Trophoblast cell (in vitro differentiated cells and primary cell): ENCODE data around the gene PLEKHO2.
A peak's percentile ranks its signal among the peaks of the same experiment; 100 is the strongest.

ENCODE experiments used
- DNase-seq, 2 donors: peaks; one replicate each; pipeline ENCODE4 v3.0.0-alpha.2; 2016
- H2AFZ ChIP-seq: 2 replicates; pipeline ENCODE4 v1.6.1; 2013; ENCODE audit warnings: low read length, moderate library complexity, mild to moderate bottlenecking; ENCODE audit not compliant: insufficient read depth, poor library complexity
- H2AK5ac ChIP-seq: 2 replicates; pipeline ENCODE4 v1.6.1; 2013; ENCODE audit warnings: mild to moderate bottlenecking, low read length
- H2BK120ac ChIP-seq: 2 replicates; pipeline ENCODE4 v1.6.1; 2013; ENCODE audit warnings: low read length, mild to moderate bottlenecking, moderate library complexity; ENCODE audit not compliant: insufficient read depth, poor library complexity
- H2BK12ac ChIP-seq: 2 replicates; pipeline ENCODE4 v1.6.1; 2013; ENCODE audit warnings: mild to moderate bottlenecking, low read length, moderate library complexity
- H2BK5ac ChIP-seq: 2 replicates; pipeline ENCODE4 v1.6.1; 2013; ENCODE audit warnings: low read length, low read depth, moderate library complexity, mild to moderate bottlenecking; ENCODE audit not compliant: poor library complexity
- H3K14ac ChIP-seq: 2 replicates; pipeline ENCODE4 v1.6.1; 2013; ENCODE audit warnings: mild to moderate bottlenecking, low read length
- H3K18ac ChIP-seq: 2 replicates; pipeline ENCODE4 v1.6.1; 2013; ENCODE audit warnings: mild to moderate bottlenecking, low read length
- H3K23ac ChIP-seq: 2 replicates; pipeline ENCODE4 v1.6.1; 2013; ENCODE audit warnings: low read length
- H3K27ac ChIP-seq: 2 replicates; pipeline ENCODE4 v1.5.1; 2013; ENCODE audit warnings: low read depth, mild to moderate bottlenecking, inconsistent platforms, low read length, moderate library complexity
- H3K27me3 ChIP-seq: 2 replicates; pipeline ENCODE4 v1.6.1; 2013; ENCODE audit warnings: inconsistent platforms, mild to moderate bottlenecking, low read length, moderate library complexity; ENCODE audit not compliant: insufficient read depth
- H3K36me3 ChIP-seq, 2 experiments: 1 replicate in 1 of 2; 2 replicates in 1 of 2; pipeline ENCODE4 v1.6.1; 2013; ENCODE audit warnings: low read length in 2 of 2, mild to moderate bottlenecking in 2 of 2, moderate library complexity in 1 of 2; ENCODE audit not compliant: insufficient read depth in 2 of 2, control insufficient read depth in 1 of 2
- H3K4ac ChIP-seq: 2 replicates; pipeline ENCODE4 v1.6.1; 2013; ENCODE audit warnings: low read depth, mild to moderate bottlenecking, low read length, moderate library complexity
- H3K4me1 ChIP-seq, 2 experiments: 1 replicate in 1 of 2; 2 replicates in 1 of 2; pipeline ENCODE4 v1.6.1; 2013; ENCODE audit warnings: low read length in 2 of 2, mild to moderate bottlenecking in 2 of 2, moderate library complexity in 1 of 2; ENCODE audit not compliant: insufficient read depth in 2 of 2, control insufficient read depth in 1 of 2
- H3K4me2 ChIP-seq: 2 replicates; pipeline ENCODE4 v1.6.1; 2013; ENCODE audit warnings: inconsistent platforms, mild to moderate bottlenecking, low read length, moderate library complexity
- H3K4me3 ChIP-seq: 2 replicates; pipeline ENCODE4 v1.5.1; 2013; ENCODE audit warnings: mild to moderate bottlenecking, low read depth, low read length, inconsistent platforms
- H3K79me1 ChIP-seq: one replicate; pipeline ENCODE4 v1.6.1; 2013; ENCODE audit warnings: low read length
- H3K79me2 ChIP-seq: 2 replicates; pipeline ENCODE4 v1.6.1; 2013; ENCODE audit warnings: low read length, mild to moderate bottlenecking; ENCODE audit not compliant: control insufficient read depth, insufficient read depth, poor library complexity
- H3K9ac ChIP-seq: 2 replicates; pipeline ENCODE4 v1.6.1; 2013; ENCODE audit warnings: mild to moderate bottlenecking, low read length
- H3K9me3 ChIP-seq: 2 replicates; pipeline ENCODE4 v1.6.1; 2013; ENCODE audit warnings: low read depth, mild to moderate bottlenecking, control low read depth, inconsistent platforms, low read length; ENCODE audit not compliant: insufficient read depth
- H4K12ac ChIP-seq: 2 replicates; pipeline ENCODE4 v1.6.1; 2013; ENCODE audit warnings: low read depth, mild to moderate bottlenecking, low read length, moderate library complexity
- H4K8ac ChIP-seq: 2 replicates; pipeline ENCODE4 v1.6.1; 2013; ENCODE audit warnings: low read depth, mild to moderate bottlenecking, low read length, moderate library complexity
- H4K91ac ChIP-seq: one replicate; pipeline ENCODE4 v1.6.1; 2013; ENCODE audit warnings: low read depth, mild to moderate bottlenecking, low read length, moderate library complexity
- WGBS: extraction: QIAGEN DNeasy Blood & Tissue Kit; methylation state at CpG from one replicate; pipeline ENCODE4 v1.1.7; 2013; ENCODE audit warnings: missing lambda C conversion rate; ENCODE audit not compliant: insufficient read length, insufficient coverage; ENCODE audit errors: extremely low coverage; 5-methylcytosine and 5-hydroxymethylcytosine counted together

Gene PLEKHO2

GRCh38 chr15:64857421-64857820 is 15.7 kb downstream of the PLEKHO2 start:
- H3K27ac ChIP-seq = peak overlapping the region; percentile 63
- H3K4me3 ChIP-seq = no peak overlapping the region
- H3K4me2 ChIP-seq = no peak overlapping the region
- H4K91ac ChIP-seq = peak overlapping the region; percentile 75
- no peak overlapping the region for H2AK5ac ChIP-seq
- DNase-seq = peak; percentile 81 to 93
- peaks cover 14% of the 10 kb centered on the region for H3K79me1 ChIP-seq
- no peak overlapping the region for H4K8ac ChIP-seq
- H2BK12ac ChIP-seq = peak overlapping the region; percentile 41
- no peak overlapping the region for H4K12ac ChIP-seq
- H3K23ac ChIP-seq = no peak overlapping the region
- no peaks in the 10 kb centered on the region for H3K27me3 ChIP-seq
- WGBS = no CpG with 5 or more reads among the region's 4 CpGs
- peaks cover 50% of the 10 kb centered on the region in 2 experiments for H3K36me3 ChIP-seq
- H3K4me1 ChIP-seq = peaks cover 17 to 18% of the 10 kb centered on the region in 2 experiments
- H3K4ac ChIP-seq = no peak overlapping the region
- H3K9ac ChIP-seq = no peak overlapping the region
- peaks cover 3% of the 10 kb centered on the region for H3K79me2 ChIP-seq
- H3K18ac ChIP-seq = peak overlapping the region; percentile 69
- peak overlapping the region; percentile 25 for H2BK5ac ChIP-seq
- no peak overlapping the region for H2AFZ ChIP-seq
- peaks cover 1% of the 10 kb centered on the region for H3K9me3 ChIP-seq
- no peak overlapping the region for H2BK120ac ChIP-seq
- no peak overlapping the region for H3K14ac ChIP-seq

- no peak overlapping the region for H3K4me3 ChIP-seq
Measured at GRCh38 chr15:64858021-64858575, 16.4 kb downstream of the PLEKHO2 start.

DNA sequence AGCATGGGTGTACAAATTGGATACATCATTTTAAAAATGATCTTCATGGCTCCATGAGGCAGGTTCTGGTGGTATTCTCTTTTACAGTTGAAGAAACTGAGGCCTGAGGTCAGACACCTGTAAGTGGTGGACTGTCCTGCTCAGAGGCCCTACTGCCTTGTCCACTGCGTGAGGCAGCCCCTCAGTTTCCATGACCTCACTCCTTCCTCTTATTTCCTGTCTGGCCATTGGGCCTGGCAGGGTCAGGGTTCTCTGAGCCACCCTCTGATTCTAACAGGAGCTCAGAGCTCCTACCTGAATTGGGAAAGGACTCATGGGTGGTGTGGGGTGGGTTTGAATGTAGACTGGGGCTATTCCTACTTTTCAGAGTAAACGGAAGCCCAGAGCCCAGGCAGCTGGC is 17.5 kb downstream of the PLEKHO2 start:
- Histone ChIP-seq H3K27me3 (no peaks in the 10 kb centered on the region), H3K9me3 (peaks cover 1% of the 10 kb centered on the region), H2BK5ac (no peak overlapping the region), H3K4me1 (peaks cover 17 to 18% of the 10 kb centered on the region in 2 experiments), H3K23ac (no peak overlapping the region), H3K18ac (no peak overlapping the region), H3K79me2 (peaks cover 3% of the 10 kb centered on the region), H2BK12ac (no peak overlapping the region), H3K79me1 (peaks cover 14% of the 10 kb centered on the region), H3K27ac (no peak overlapping the region), H3K36me3 (peaks cover 52% of the 10 kb centered on the region in 2 experiments), H3K4ac (no peak overlapping the region), H2BK120ac (no peak overlapping the region), H2AFZ (no peak overlapping the region), H2AK5ac (no peak overlapping the region), H3K4me3 (no peak overlapping the region), H4K12ac (no peak overlapping the region), H4K91ac (no peak overlapping the region), H3K4me2 (no peak overlapping the region), H3K9ac (no peak overlapping the region), H4K8ac (no peak overlapping the region), H3K14ac (no peak overlapping the region)
- no CpG with 5 or more reads among the region's 2 CpGs for whole genome bisulfite sequencing
- no peak for DNase-seq

More at GRCh38 chr15:64858021-64858575, 16.4 kb downstream of the PLEKHO2 start:
- H2AK5ac ChIP-seq = peak overlapping the region; percentile 20
- H3K9ac ChIP-seq = no peak overlapping the region
- H2BK120ac ChIP-seq = no peak overlapping the region
- no peak overlapping the region for H2BK5ac ChIP-seq
- no peak overlapping the region for H3K4ac ChIP-seq
- peak overlapping the region; percentile 3 for H3K18ac ChIP-seq
- no peaks in the 10 kb centered on the region for H3K27me3 ChIP-seq
- H3K14ac ChIP-seq = no peak overlapping the region
- H4K12ac ChIP-seq = no peak overlapping the region
- H3K23ac ChIP-seq = no peak overlapping the region
- no peak overlapping the region for H3K4me2 ChIP-seq
- no peak overlapping the region for H2AFZ ChIP-seq
- peak overlapping the region; percentile 3 for H4K91ac ChIP-seq
- peaks cover 14% of the 10 kb centered on the region for H3K79me1 ChIP-seq
- peaks cover 50% of the 10 kb centered on the region in 2 experiments for H3K36me3 ChIP-seq
- peaks cover 3% of the 10 kb centered on the region for H3K79me2 ChIP-seq
- H3K27ac ChIP-seq = no peak overlapping the region
- no peak for DNase-seq
- H3K4me1 ChIP-seq = peaks cover 17 to 18% of the 10 kb centered on the region in 2 experiments
- no peak overlapping the region for H2BK12ac ChIP-seq
- H3K9me3 ChIP-seq = peaks cover 1% of the 10 kb centered on the region
- WGBS = no CpG with 5 or more reads among the region's 6 CpGs
- H4K8ac ChIP-seq = peak overlapping the region; percentile 10

DNA sequence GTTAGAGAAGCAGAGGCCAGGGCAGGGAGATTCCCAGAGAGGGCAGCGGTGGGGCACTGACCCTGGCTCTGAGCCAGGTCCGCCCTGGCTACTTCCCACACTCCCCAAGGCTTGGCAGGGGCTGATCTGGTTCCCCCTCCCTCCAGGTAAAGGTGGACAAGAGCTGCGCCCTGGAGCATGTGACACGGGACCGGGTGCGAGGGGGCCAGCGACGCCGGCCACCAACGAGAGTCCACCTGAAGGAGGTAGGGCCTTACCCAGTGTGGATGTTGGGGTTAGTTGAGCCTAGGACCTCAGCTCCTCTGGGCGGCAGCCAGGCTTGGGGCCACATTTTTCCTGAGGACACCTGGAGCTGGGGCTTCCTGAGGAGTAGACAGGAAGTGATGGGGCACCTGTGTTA is 19.6 kb downstream of the PLEKHO2 start:
- H2AFZ ChIP-seq = no peak overlapping the region
- H3K79me2 ChIP-seq = peaks cover 3% of the 10 kb centered on the region
- no peak overlapping the region for H4K8ac ChIP-seq
- WGBS = no CpG with 5 or more reads among the region's 11 CpGs
- H3K36me3 ChIP-seq = peaks cover 51 to 55% of the 10 kb centered on the region in 2 experiments
- H2AK5ac ChIP-seq = no peak overlapping the region
- H3K23ac ChIP-seq = no peak overlapping the region
- no peak overlapping the region for H2BK12ac ChIP-seq
- H3K4me1 ChIP-seq = peaks cover 19 to 20% of the 10 kb centered on the region in 2 experiments
- no peak overlapping the region for H4K12ac ChIP-seq
- no peak overlapping the region for H3K4me2 ChIP-seq
- H3K79me1 ChIP-seq = peaks cover 14% of the 10 kb centered on the region
- no peak overlapping the region for H3K27ac ChIP-seq
- H3K14ac ChIP-seq = no peak overlapping the region
- no peaks in the 10 kb centered on the region for H3K27me3 ChIP-seq
- H2BK120ac ChIP-seq = no peak overlapping the region
- DNase-seq = no peak
- H4K91ac ChIP-seq = no peak overlapping the region
- H2BK5ac ChIP-seq = no peak overlapping the region
- no peak overlapping the region for H3K4ac ChIP-seq
- no peak overlapping the region for H3K4me3 ChIP-seq
- no peak overlapping the region for H3K9ac ChIP-seq
- peaks cover 1% of the 10 kb centered on the region for H3K9me3 ChIP-seq
- no peak overlapping the region for H3K18ac ChIP-seq
